ENCODE data around the gene BLCAP.
"Not testable (repeated sequence)": the region's sequence is repeated elsewhere in the genome, so short reads cannot be mapped to it uniquely, and the experiment has no call there.

The BLCAP gene

GRCh38 chr20:37556538-37556937, 28.9 kb upstream of the BLCAP start:
- DNase-seq (ENCODE audit: low spot score) = no peak

DNA sequence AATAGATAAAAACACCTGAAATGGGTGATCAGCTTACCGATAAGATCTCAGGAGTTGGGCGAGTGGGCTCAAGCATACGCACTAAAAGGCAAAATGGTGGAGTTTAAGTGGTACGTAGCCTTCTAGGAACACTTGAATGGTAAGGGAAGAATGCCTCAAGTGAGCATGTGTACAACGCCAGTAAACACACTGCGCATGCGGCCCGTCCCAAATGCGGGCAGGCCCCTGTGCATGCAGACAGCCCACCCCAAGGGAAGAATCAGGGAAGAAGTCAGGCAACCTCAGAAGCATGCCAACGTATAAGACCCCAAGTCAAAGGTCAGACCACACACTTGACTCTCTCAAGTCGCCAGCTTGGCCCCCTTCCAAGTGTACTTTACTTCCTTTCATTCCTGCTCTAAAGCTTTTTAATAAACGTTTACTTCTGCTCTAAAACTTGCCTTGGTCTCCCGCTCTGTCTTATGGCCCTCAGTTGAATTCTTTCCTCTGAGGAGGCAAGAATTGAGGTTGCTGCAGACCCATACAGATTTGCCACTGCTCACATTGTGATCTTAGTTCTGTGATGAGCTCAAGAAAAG, 27.1 kb upstream of the BLCAP start:
- not testable (repeated sequence) for DNase-seq (ENCODE audit: low spot score)

DNA sequence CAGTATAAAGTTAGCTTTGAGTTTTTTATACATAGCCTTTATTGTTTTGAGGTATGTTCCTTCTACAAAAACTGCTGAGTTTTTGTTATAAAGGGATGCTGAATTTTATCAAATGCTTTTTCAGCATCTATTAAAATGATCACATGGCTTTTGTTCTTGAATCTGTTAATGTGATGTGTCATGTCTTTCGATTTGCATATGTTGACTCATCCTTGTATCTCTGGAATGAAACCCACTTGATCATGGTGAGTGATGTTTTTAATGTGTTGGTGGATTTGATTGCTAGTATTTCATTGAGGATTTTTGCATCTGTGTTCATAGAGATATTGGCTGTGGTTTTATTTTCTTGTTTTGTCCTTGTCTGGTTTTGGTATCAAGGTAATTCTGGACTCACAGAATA, 24.7 kb upstream of the BLCAP start:
- no peak for DNase-seq (ENCODE audit: low spot score)

GRCh38 chr20:37551660-37552059, 24.0 kb upstream of the BLCAP start:
- not testable (repeated sequence) for DNase-seq (ENCODE audit: low spot score)

DNA sequence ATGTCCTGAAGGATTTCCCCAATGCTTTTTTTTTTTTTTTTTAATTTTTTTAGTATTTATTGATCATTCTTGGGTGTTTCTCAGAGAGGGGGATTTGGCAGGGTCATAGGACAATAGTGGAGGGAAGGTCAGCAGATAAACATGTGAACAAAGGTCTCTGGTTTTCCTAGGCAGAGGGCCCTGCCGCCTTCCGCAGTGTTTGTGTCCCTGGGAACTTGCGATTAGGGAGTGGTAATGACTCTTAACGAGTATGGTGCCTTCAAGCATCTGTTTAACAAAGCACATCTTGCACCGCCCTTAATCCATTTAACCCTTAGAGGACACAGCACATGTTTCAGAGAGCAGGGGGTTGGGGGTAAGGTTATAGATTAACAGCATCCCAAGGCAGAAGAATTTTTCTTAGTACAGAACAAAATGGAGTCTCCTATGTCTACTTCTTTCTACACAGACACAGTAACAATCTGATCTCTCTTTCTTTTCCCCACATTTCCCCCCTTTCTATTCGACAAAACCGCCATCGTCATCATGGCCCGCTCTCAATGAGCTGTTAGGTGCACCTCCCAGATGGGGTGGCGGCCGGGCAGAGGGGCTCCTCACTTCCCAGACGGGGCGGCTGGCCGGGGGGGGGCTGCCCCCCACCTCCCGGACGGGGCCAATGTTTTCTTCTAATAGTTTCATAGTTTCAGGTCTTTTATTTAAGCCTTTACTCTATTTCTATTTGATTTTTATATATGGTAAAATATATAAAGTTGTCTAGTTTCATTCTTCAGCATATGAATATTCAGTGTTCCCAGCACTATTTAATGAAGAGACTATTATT, 22.6 kb upstream of the BLCAP start:
- DNase-seq (ENCODE audit: low spot score) = not testable (repeated sequence)

DNA sequence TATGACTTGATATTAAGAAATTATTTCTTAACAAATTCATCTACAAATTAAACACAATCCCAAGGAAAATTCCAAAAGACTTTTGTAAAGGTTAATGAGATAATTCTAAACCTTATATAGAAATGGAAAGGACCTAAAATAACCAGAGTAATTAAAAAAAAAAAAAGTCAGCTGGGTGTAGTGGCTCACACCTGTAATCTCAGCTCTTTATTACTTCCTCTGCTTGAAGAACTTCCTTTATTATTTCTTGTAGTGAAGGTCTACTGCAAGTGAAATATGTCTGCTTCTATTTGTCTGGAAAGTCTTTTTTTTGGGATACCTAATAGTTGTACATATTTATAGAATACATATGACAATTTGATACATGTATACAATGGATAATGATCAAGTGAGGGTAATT, 20.2 kb upstream of the BLCAP start:
- no peak for DNase-seq (ENCODE audit: low spot score)

- no peak for DNase-seq (ENCODE audit: low spot score)
Measured at GRCh38 chr20:37545516-37545915, 17.8 kb upstream of the BLCAP start.

DNA sequence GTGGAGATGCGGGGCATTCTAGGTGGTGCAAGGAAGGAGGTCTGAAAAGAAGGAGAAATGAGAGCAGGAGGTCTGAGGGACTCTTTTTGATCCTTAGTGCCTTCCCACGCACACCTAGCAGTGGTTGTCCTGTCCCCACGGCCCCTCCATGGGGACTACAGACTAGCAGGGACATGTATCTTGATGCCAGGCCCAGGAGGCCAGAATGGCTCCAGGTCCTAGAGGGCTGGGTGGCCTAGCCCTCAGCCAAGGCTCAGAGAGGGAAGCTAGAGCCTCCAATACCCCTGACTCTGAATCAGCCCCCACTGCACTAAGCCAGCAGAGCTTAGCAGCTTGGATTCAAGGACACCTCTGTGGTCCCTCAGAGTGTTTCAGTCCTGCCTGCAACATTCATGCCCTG, 16.7 kb upstream of the BLCAP start:
- DNase-seq (ENCODE audit: low spot score) = no peak

DNA sequence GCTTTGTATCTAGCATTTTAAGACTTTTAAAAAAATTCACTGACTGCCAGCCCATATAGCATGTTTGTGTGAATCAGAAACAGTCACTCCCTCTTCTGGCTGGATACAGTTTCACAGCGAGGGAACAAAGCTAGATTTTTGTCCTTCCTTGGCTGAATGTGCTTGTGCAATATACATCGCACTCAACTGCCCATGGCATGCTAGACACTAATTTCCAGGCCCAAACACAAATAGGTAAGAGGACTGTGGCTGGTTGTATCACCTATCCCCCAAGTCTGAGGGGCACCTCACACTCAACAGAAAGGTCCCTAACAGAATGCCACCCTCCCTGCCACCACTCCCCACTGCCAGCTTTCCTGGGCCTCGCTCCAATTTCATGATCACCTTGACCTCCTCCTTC, 16.2 kb upstream of the BLCAP start:
- peak; percentile 70 for DNase-seq (ENCODE audit: low spot score)

DNA sequence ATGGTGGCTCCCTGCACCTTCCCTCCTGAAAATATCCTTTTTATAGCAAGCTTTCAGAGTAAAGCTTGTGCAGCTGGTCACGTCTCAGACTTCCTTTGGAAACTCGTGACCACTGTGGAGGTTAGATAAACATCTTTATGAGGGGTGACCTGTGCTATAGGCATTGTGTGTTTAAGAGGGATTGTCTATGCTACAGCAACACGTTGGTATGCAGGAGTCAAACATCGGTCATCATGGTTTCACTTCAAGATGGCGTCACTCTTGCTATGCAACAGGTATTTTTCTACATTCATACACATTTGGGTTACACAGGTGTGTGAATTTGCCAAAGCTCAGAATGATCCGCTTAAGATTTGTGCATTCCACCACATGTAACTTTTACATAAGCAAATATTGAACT, 14.6 kb upstream of the BLCAP start:
- DNase-seq (ENCODE audit: low spot score) = no peak

- DNase-seq (ENCODE audit: low spot score) = no peak
Measured at GRCh38 chr20:37541326-37541725, 13.7 kb upstream of the BLCAP start.

DNA sequence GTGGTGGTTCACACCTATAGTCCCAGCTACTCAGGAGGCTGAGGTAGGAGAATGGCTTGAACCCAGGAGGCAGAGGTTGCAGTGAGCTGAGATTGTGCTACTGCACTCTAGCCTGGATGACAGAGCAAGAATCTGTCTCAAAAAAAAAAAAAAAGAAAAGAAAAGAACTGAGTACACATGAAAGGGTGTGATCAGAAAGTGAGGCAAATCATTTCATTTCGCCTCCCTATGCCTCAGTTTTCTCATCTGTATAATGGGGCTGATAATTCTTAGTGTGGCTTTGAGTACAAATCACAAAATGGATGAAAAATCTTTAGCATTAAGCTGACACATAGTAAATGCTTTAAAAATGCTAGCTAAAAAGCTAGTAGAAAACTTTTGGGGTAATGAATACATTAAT, 13.2 kb upstream of the BLCAP start:
- DNase-seq (ENCODE audit: low spot score) = not testable (repeated sequence)

GRCh38 chr20:37540001-37540400, 12.3 kb upstream of the BLCAP start:
- DNase-seq (ENCODE audit: low spot score) = no peak

- no peak for DNase-seq (ENCODE audit: low spot score)
Measured at GRCh38 chr20:37539424-37539823, 11.7 kb upstream of the BLCAP start.

- DNase-seq (ENCODE audit: low spot score) = no peak
Measured at GRCh38 chr20:37538003-37538402, 10.3 kb upstream of the BLCAP start.

DNA sequence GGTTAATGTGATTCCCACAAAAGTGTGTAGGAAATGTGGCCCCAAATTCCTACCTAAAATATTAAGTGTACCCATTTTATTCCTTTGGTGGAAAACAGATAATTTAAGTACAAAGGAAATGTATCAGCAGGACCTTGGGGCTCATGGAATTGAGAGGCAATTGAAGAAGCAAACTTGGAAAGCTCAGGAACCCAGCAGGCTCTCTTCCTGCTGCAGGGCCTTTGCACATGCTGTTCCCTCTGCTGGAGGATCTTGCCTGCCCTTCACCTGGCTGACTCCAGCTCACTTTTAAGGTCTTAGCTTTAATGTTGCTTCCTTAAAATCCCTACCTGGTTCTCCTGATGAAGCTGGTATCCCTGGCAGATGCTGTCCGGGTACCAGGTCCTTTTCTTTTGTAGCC, 9.8 kb upstream of the BLCAP start:
- DNase-seq (ENCODE audit: low spot score) = no peak

DNA sequence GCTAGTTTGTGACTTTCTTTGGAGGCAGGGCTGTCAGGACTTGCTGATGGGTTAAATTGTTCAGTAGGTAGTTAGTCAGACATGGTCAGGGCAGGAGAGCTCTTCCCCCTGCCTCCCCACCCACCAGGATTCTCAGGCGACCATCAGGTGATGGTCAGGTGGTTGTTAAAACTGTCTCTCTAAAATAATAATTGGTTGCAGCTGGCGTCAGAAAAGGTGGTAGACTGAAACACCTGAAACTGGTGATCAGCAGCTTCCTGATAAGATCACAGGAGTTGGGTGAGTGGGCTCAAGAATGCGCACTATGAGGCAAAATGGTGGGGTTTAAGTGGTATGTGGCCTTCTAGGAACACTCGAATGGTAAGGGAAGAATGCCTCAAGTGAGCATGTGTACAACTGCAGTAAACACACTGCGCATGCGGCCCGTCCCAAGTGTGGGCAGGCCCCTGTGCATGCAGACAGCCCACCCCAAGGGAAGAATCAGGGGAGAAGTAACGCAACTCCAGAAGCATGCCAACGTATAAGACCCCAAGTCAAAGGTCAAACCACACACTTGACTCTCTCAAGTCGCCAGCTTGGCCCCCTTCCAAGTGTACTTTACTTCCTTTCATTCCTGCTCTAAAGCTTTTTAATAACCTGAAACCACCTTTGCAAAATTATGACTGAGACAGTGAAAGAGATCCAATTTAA, 7.9 kb upstream of the BLCAP start:
- no peak for DNase-seq (ENCODE audit: low spot score)

DNA sequence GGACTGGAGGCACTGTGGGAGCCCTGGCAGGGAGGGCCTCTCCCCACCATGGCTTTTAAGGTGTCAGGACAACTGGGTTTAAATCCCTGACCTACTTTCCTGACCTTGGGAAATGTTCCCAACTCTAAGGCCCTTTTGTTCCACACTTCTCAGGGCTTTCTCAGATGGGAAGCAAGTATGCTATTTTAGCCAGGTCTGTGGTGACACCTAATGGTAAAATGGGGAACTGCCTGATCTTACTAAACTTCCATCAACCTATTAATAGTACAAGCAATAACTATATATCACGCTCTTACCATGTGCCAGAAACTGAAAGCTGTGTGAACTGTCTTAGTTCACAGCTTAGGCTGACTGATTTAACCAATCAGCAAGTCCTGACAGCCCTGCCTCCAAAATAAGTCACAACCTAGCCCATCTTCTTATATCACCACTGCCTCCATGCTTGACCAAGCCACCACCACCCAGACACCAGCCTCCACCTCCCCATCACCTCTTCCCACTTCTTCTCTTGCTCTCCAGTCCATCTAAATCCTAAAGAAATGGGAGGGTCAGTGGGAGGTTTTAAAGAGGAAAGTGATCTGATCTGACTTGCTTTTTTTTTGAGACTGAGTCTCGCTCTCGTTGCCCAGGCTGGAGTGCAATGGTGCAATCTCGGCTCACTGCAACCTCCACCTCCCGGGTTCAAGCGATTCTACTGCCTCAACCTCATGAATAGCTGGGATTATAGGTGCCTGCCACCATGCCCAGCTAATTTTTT, 6.9 kb upstream of the BLCAP start:
- peak; percentile 61 for DNase-seq (ENCODE audit: low spot score)

GRCh38 chr20:37533154-37533715, 5.6 kb upstream of the BLCAP start:
- no peak for DNase-seq (ENCODE audit: low spot score)

DNA sequence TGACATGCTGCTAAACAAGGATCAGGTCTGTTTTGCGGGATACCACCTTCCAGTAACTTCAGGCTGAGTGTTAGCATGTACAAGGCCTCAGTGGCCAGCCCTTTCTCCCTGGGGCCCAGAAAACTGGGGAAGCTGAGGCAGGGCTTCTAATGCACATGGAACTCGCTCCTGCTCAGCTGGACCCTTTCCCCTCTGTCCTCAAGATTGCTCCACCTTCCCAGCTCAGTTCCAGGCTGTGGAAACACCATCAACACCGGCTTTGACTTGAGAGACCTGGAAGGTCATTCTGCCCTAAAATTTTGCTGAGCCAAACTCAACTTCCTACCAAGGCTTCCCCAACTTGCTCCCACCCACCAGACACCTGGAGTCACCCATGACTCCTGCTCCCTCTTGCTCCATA, 4.2 kb upstream of the BLCAP start:
- no peak for DNase-seq (ENCODE audit: low spot score)

- DNase-seq (ENCODE audit: low spot score) = no peak
Measured at GRCh38 chr20:37530696-37531095, 3.0 kb upstream of the BLCAP start.

- DNase-seq (ENCODE audit: low spot score) = no peak
Measured at GRCh38 chr20:37529968-37530600, 2.4 kb upstream of the BLCAP start.
